GM11168 (cell line): ENCODE data around the gene FNDC8.

Experiments used
- in situ Hi-C: fragments of 300-500 bp; cut with MboI; formaldehyde crosslinking; loops from one replicate; pipeline ENCODE4 v1.12.0; 2022; ENCODE audit warnings: low sequenced_read_pairs; ENCODE audit not compliant: unreplicated experiment

Gene FNDC8

GRCh38 chr17:35090707-35091106 is 30.7 kb upstream of the FNDC8 start:
- in situ Hi-C loops = loop anchor here (10.0 kb wide), 1 partner anchor 106 kb away; the partner anchor contains the start of gene LIG3

- in situ Hi-C loops = loop anchor here (10.0 kb wide), 1 partner anchor 110 kb away; the partner anchor contains the start of gene LIG3
Measured at GRCh38 chr17:35094902-35095301, 26.5 kb upstream of the FNDC8 start.

GRCh38 chr17:35095741-35096140 is 25.7 kb upstream of the FNDC8 start:
- in situ Hi-C loops = loop anchor here (10.0 kb wide), 1 partner anchor 111 kb away; the partner anchor contains the start of gene LIG3

GRCh38 chr17:35097776-35098175 is 23.6 kb upstream of the FNDC8 start:
- in situ Hi-C loops = loop anchor here (10.0 kb wide), 1 partner anchor 113 kb away; the partner anchor contains the start of gene LIG3

GRCh38 chr17:35099908-35100307 is 21.5 kb upstream of the FNDC8 start:
- in situ Hi-C loops = loop anchor here (10.0 to 25.0 kb wide), 3 partner anchors 115 to 663 kb away; partner anchors contain the start of gene LIG3

GRCh38 chr17:35101036-35101435 is 20.4 kb upstream of the FNDC8 start:
- in situ Hi-C loops = loop anchor here (25.0 kb wide), 2 partner anchors 564 to 664 kb away; no protein-coding TSS in a partner anchor

GRCh38 chr17:35101725-35102124 is 19.7 kb upstream of the FNDC8 start:
- in situ Hi-C loops = loop anchor here (25.0 kb wide), 2 partner anchors 564 to 664 kb away; no protein-coding TSS in a partner anchor

- in situ Hi-C loops = loop anchor here (25.0 kb wide), 2 partner anchors 566 to 666 kb away; no protein-coding TSS in a partner anchor
Measured at GRCh38 chr17:35103271-35103670, 18.1 kb upstream of the FNDC8 start.

- in situ Hi-C loops = loop anchor here (25.0 kb wide), 2 partner anchors 568 to 668 kb away; no protein-coding TSS in a partner anchor
Measured at GRCh38 chr17:35104844-35105450, 16.5 kb upstream of the FNDC8 start.

GRCh38 chr17:35110791-35111190 is 10.6 kb upstream of the FNDC8 start:
- in situ Hi-C loops = loop anchor here (25.0 kb wide), 2 partner anchors 573 to 673 kb away; no protein-coding TSS in a partner anchor

GRCh38 chr17:35116845-35117244 is 4.6 kb upstream of the FNDC8 start:
- in situ Hi-C loops = loop anchor here (25.0 kb wide), 2 partner anchors 580 to 680 kb away; no protein-coding TSS in a partner anchor

GRCh38 chr17:35117984-35118383 is 3.4 kb upstream of the FNDC8 start:
- in situ Hi-C loops = loop anchor here (25.0 kb wide), 2 partner anchors 581 to 681 kb away; no protein-coding TSS in a partner anchor

- in situ Hi-C loops = loop anchor here (25.0 kb wide), 2 partner anchors 582 to 682 kb away; no protein-coding TSS in a partner anchor
Measured at GRCh38 chr17:35119370-35120165, 1.8 kb upstream of the FNDC8 start, which contains the start of gene RAD51D. Gene RAD51D, minus strand, starts transcription at chr17:35119860. Its CDS starts 247 bp downstream, at chr17:35119613.

- in situ Hi-C loops = no loop called here
Measured at GRCh38 chr17:35127751-35128514, 6.5 kb downstream of the FNDC8 start.

- in situ Hi-C loops = no loop called here
Measured at GRCh38 chr17:35129154-35129972, 7.9 kb downstream of the FNDC8 start.

GRCh38 chr17:35129973-35130351 is 8.5 kb downstream of the FNDC8 start:
- in situ Hi-C loops = no loop called here

GRCh38 chr17:35130392-35130791 is 9.0 kb downstream of the FNDC8 start:
- in situ Hi-C loops = no loop called here

GRCh38 chr17:35132099-35132498 is 10.7 kb downstream of the FNDC8 start:
- in situ Hi-C loops = no loop called here
